Activated CD4-positive, alpha-beta T cell treated with anti-CD3 and anti-CD28 coated beads, Interleukin-2, amount 10 ng/mL, durations not matched to agents 24 days and 14 days (primary cell): ENCODE measurements around the gene HELQ. TPM values are rescaled to one million over a fixed set of nuclear protein-coding genes. Genes with fewer than 3 reads are reported as not detected.
A peak's percentile ranks its signal among the peaks of the same experiment; 100 is the strongest.
"Not testable (repeated sequence)": the region's sequence is repeated elsewhere in the genome, so short reads cannot be mapped to it uniquely, and the experiment has no call there.

Experiments
- DNase-seq: peaks from one replicate; pipeline ENCODE4 v3.0.0; 2022
- H3K27ac Mint-ChIP-seq: one replicate; pipeline ENCODE4 v1.8.0; 2022; ENCODE audit warnings: mild to moderate bottlenecking, mixed read lengths
- H3K27me3 Mint-ChIP-seq: one replicate; pipeline ENCODE4 v1.8.0; 2022; ENCODE audit warnings: mixed read lengths
- H3K36me3 Mint-ChIP-seq: one replicate; pipeline ENCODE4 v1.8.0; 2022; ENCODE audit warnings: low read depth, mild to moderate bottlenecking, mixed read lengths
- H3K4me1 Mint-ChIP-seq: one replicate; pipeline ENCODE4 v1.8.0; 2021; ENCODE audit warnings: mixed read lengths
- H3K4me3 Mint-ChIP-seq: one replicate; pipeline ENCODE4 v1.8.0; 2022; ENCODE audit warnings: mild to moderate bottlenecking, moderate library complexity, mixed read lengths
- H3K9me3 Mint-ChIP-seq: one replicate; pipeline ENCODE4 v1.8.0; 2021; ENCODE audit warnings: mixed read lengths
- intact Hi-C: fragments of 100-400 bp; cut with micrococcal nuclease; formaldehyde crosslinking; loops from one replicate; pipeline ENCODE4 v1.15.1; 2023
- total RNA-seq: library from RNA; stranded (reverse); gene quantifications from 2 replicates; pipeline ENCODE4 v1.2.3, GENCODE V29; 2022

The HELQ gene, protein sequence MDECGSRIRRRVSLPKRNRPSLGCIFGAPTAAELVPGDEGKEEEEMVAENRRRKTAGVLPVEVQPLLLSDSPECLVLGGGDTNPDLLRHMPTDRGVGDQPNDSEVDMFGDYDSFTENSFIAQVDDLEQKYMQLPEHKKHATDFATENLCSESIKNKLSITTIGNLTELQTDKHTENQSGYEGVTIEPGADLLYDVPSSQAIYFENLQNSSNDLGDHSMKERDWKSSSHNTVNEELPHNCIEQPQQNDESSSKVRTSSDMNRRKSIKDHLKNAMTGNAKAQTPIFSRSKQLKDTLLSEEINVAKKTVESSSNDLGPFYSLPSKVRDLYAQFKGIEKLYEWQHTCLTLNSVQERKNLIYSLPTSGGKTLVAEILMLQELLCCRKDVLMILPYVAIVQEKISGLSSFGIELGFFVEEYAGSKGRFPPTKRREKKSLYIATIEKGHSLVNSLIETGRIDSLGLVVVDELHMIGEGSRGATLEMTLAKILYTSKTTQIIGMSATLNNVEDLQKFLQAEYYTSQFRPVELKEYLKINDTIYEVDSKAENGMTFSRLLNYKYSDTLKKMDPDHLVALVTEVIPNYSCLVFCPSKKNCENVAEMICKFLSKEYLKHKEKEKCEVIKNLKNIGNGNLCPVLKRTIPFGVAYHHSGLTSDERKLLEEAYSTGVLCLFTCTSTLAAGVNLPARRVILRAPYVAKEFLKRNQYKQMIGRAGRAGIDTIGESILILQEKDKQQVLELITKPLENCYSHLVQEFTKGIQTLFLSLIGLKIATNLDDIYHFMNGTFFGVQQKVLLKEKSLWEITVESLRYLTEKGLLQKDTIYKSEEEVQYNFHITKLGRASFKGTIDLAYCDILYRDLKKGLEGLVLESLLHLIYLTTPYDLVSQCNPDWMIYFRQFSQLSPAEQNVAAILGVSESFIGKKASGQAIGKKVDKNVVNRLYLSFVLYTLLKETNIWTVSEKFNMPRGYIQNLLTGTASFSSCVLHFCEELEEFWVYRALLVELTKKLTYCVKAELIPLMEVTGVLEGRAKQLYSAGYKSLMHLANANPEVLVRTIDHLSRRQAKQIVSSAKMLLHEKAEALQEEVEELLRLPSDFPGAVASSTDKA
- 9.1 and 11.4 TPM in 2 replicates for total RNA-seq

DNA sequence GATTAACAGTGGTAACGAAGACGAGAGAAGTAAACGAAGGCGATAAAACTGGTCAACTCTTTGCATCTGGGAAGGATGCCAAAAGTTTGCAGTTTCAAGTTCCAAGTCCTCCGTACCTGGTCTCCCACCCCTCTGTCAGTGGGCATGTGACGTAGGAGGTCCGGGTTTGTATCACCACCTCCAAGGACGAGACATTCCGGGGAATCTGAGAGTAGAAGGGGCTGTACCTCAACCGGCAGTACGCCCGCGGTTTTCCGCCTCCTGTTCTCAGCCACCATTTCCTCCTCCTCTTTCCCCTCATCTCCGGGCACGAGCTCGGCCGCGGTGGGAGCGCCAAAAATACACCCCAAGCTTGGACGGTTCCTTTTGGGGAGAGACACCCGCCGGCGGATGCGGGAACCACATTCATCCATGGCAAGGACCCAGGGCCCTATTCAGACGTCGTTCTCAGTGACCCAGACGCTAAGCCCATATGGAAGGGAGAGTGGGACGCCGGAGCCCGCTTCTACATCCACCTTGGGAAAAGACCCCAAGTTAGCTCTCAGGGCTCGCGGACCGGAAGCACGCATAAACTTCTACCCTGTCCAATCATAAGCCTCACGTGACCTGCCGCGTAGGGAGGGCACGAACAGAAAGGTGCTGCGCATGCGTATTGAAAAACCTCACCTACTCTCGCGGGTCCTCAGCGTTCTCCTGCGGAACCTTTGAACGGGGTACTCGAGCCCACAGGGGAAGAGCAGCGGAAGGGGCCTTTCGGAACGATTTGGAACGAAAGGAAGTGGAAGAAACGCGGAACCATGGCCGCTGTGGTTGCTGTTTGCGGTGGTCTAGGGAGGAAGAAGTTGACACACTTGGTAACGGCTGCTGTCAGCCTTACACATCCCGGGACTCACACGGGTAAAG lies at the start of gene HELQ, which contains the start of gene MRPS18C:
HELQ (minus strand) TSS at position 543 of the 903 bp plus-strand sequence; CDS start at position 413, 130 bp downstream.
MRPS18C (plus strand) TSS at position 778 of the 903 bp plus-strand sequence; CDS start at position 798, 20 bp downstream.
- H3K4me3 Mint-ChIP-seq: peak within 1 kb of the TSS; percentile 99
- no peaks in the 10 kb centered on the region for H3K27me3 Mint-ChIP-seq
- peaks cover 26% of the 10 kb centered on the region for H3K4me1 Mint-ChIP-seq
- peak; percentile 98 for DNase-seq
- H3K9me3 Mint-ChIP-seq: no peaks in the 10 kb centered on the region
- peaks cover 54% of the 10 kb centered on the region for H3K36me3 Mint-ChIP-seq
- H3K27ac Mint-ChIP-seq: peak within 1 kb of the TSS; percentile 100
- intact Hi-C loops: loop anchor here (1.0 to 5.0 kb wide), 10 partner anchors 30 to 1083 kb away; partner anchors contain the start of genes ABRAXAS1, COQ2, HNRNPD and PLAC8

DNA sequence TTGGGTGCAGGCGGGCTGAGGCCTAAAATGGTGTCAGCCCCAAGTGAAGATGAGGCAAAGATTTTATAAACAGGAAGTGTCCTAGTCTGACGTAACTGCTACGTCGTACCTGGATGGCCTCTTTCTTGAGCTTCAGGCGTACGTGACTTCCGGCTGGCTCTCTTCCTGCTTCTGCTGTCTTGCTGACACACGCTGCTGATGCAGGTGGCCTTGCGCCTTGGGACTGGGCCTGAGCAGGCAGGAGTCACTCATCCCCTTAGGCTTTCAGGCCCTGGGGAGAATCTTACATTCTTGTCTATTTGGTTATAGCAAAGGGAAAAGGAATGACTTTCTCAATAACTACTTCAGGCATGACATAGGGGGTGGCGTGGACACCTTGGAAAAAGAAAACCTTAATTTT lies 49.4 kb upstream of the HELQ start:
- Mint-ChIP-seq H3K27ac (no peak overlapping the region), H3K4me3 (no peak overlapping the region), H3K36me3 (no peaks in the 10 kb centered on the region), H3K9me3 (no peaks in the 10 kb centered on the region), H3K27me3 (no peaks in the 10 kb centered on the region), H3K4me1 (peaks cover 8% of the 10 kb centered on the region)
- intact Hi-C loops: loop anchor here (10.0 kb wide), 1 partner anchor 750 kb away; no protein-coding TSS in a partner anchor
- no peak for DNase-seq

DNA sequence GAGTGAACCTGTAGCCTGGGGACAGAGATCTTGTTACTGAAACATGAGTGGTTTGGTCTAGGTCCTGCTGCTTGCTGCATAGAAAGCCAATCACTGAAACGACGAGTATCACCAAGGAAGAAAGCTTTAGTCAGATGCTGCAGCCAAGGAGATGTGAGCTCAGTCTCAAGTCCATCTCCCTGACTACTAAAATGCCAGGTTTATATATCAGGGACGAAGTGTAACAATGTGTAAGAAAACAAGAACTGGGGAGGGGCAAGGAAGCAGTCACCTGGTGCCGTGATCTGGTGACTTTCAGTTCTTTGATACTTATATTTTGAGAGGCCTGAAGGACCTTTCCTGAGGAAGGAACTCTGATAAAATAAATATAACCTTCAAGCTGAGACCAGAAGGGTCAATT lies 48.9 kb upstream of the HELQ start:
- Mint-ChIP-seq H3K27ac (peak overlapping the region; percentile 23), H3K36me3 (no peaks in the 10 kb centered on the region), H3K4me1 (peaks cover 8% of the 10 kb centered on the region), H3K4me3 (no peak overlapping the region), H3K9me3 (no peaks in the 10 kb centered on the region), H3K27me3 (no peaks in the 10 kb centered on the region)
- no peak for DNase-seq
- intact Hi-C loops: loop anchor here (10.0 kb wide), 1 partner anchor 750 kb away; no protein-coding TSS in a partner anchor

DNA sequence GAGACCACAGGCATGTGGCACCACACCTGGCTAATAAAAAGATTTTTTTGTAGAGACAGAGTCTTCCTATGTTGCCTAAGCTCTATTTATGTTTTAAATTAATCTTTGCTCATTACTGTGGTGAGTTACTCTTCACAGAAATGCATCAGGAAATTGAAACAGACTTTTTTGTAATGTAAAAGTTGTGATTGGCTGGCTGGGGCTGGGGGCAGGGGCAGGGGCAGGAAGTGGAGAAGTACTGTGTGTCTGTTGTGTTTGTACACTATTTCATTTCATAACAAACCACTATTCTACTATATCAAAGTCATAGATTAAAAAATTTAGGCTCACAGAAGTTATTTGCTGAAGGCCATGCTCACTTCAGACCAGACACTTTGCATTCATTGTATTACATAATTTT lies 48.4 kb upstream of the HELQ start:
- no peaks in the 10 kb centered on the region for H3K9me3 Mint-ChIP-seq
- no peaks in the 10 kb centered on the region for H3K36me3 Mint-ChIP-seq
- intact Hi-C loops: loop anchor here (10.0 kb wide), 1 partner anchor 751 kb away; no protein-coding TSS in a partner anchor
- H3K27me3 Mint-ChIP-seq: no peaks in the 10 kb centered on the region
- no peak overlapping the region for H3K27ac Mint-ChIP-seq
- no peak overlapping the region for H3K4me3 Mint-ChIP-seq
- DNase-seq: no peak
- H3K4me1 Mint-ChIP-seq: peaks cover 5% of the 10 kb centered on the region

DNA sequence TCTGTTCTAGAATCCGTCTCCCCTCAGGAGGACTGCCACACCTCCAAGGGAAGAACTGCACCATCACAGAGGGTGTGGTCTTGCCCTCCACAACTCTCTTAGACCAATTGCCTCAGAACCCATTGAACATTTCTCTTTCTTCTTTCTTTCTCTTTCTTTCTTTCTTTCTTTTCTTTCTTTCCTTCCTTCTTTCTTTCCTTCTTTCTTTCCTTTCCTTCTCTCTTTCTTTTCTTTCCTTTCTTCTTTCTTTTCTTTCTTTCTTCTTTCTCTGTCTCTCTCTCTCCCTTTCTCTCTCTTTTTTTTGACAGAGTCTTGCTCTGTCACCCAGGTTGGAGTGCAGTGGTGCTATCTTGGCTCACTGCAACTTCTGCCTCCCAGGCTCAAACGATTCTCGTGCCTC lies 46.0 kb upstream of the HELQ start:
- not testable (repeated sequence) for H3K4me1 Mint-ChIP-seq, H3K4me3 Mint-ChIP-seq, H3K27ac Mint-ChIP-seq, H3K27me3 Mint-ChIP-seq, DNase-seq, H3K9me3 Mint-ChIP-seq, H3K36me3 Mint-ChIP-seq
- intact Hi-C loops: loop anchor here (10.0 kb wide), 1 partner anchor 753 kb away; no protein-coding TSS in a partner anchor

DNA sequence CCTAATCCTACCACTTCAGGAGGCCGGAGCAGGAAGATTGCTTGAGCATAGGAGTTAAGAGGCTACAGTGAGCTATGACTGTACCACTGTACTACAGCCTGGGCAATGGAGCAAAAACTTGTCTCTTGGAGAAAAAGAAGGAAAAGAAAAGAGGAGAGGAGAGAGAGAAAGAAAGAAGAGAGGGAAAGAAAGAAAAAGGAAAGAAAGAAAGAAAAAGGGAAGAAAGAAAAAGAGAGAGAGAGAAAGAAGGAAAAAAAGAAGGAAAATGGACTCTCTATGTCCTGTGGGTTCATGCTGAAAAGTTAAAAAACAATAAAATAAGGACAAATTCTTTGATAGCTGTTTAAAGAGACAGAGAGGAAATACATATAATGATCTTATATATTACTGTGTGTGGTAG lies 42.6 kb upstream of the HELQ start:
- H3K9me3 Mint-ChIP-seq: no peaks in the 10 kb centered on the region
- peaks cover 5% of the 10 kb centered on the region for H3K27me3 Mint-ChIP-seq
- H3K4me1 Mint-ChIP-seq: peaks cover 1% of the 10 kb centered on the region
- H3K36me3 Mint-ChIP-seq: no peaks in the 10 kb centered on the region
- H3K27ac Mint-ChIP-seq: no peak overlapping the region
- H3K4me3 Mint-ChIP-seq: no peak overlapping the region
- DNase-seq: no peak
- intact Hi-C loops: no loop called here

DNA sequence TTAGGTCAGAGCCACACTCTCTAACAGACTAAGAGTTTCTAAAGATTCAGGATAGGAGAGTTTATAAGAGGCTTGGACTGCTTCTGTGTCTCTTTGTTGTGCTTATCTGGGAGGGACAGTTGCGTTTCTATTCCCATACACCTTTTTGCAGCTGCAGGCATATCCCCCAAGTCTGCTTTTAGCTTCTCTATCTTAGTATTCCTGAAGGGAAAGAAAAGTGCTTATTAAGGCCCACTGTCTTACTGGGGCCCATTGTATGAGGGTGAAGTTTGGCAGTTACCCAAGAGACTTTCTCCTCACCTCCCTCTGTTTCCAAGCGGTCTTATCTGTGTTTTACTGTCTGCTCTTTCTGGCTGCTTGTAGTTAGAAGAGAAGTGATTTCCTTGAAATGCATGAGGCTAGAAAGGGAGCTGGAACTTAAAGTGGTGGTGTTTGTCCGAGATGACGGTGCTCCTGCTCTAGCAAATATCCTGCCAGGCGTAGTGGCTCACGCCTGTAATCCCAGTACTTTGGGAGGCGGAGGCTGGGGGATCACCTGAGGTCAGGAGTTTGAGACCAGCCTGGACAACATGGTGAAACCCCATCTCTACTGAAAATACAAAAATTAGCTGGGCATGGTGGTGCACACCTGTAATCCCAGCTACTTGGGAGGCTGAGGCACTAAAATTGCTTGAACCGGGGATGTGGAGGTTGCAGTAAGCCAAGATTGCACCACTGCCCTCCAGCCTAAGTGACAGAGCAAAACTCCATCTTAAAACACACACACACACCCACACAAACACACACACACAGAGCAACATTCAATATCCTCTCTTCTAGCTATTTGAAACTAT lies 40.7 kb upstream of the HELQ start:
- DNase-seq, H3K4me1 Mint-ChIP-seq, H3K27me3 Mint-ChIP-seq, H3K36me3 Mint-ChIP-seq, intact Hi-C loops, H3K9me3 Mint-ChIP-seq, H3K4me3 Mint-ChIP-seq, H3K27ac Mint-ChIP-seq: not testable (repeated sequence)

DNA sequence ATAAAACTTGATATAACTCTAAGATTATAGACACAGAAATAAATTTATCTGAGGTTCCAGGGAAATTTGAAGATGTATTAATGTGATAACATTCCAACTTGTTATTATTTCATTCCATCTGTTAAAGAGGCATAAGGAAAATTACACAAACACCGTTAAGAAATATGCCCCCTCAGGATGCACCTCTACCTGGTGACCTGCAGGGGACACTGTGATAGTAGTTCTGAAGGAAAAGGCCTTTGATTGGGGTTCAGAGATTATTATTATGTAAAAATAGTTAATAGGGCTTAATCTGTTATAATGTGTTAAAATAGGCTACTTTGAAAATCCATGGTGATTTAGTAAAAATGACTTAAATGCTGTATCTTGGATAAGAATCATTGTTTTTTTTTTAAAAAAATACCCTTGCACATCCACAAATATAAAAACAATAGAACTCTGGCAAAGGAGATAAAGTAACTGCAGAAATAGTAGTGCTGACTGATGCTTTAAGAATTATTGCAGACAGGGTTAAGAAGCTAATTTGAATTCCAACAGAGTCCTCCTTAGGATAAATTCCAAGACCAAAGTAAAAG lies 35.3 kb upstream of the HELQ start:
- intact Hi-C loops: loop anchor here (1.0 kb wide), 1 partner anchor 149 kb away; no protein-coding TSS in a partner anchor
- H3K36me3 Mint-ChIP-seq: no peaks in the 10 kb centered on the region
- no peaks in the 10 kb centered on the region for H3K9me3 Mint-ChIP-seq
- DNase-seq: peak; percentile 71
- H3K4me3 Mint-ChIP-seq: no peak overlapping the region
- H3K4me1 Mint-ChIP-seq: peaks cover 3% of the 10 kb centered on the region
- H3K27ac Mint-ChIP-seq: no peak overlapping the region
- peaks cover 3% of the 10 kb centered on the region for H3K27me3 Mint-ChIP-seq

DNA sequence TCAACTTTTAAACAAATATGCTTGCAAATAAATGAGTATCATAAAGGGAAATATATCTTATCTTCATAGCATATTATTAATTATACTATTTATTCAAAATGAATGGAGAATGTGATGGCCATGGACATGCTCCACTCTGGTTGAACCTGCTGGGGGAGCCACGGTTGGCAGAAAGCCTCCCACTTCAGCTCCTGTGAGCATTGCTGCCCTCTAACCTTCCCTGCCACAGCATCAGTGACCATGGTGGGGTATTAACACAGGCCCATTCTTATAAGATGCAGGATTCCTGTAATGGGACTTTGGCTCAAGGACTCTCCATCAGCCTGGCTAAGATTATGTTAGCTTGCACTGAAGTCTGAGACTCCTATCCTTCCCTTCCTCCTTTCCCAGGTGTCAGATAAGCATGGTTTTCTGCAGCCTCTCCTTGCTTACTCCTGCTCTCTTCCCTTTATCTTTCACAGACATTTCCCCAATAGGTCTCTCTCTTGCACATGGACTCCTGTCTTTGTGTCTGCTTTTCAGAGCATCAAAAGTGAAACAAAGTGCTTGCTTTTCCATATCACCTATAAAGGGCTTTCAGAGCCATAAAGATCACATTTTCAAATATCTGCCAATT lies 34.2 kb upstream of the HELQ start:
- Mint-ChIP-seq H3K27ac (no peak overlapping the region), H3K36me3 (no peaks in the 10 kb centered on the region), H3K9me3 (no peaks in the 10 kb centered on the region), H3K27me3 (peaks cover 3% of the 10 kb centered on the region), H3K4me1 (peaks cover 4% of the 10 kb centered on the region), H3K4me3 (no peak overlapping the region)
- intact Hi-C loops: loop anchor here (10.0 kb wide), 1 partner anchor 1115 kb away; the partner anchor contains the start of gene HNRNPD
- no peak for DNase-seq

DNA sequence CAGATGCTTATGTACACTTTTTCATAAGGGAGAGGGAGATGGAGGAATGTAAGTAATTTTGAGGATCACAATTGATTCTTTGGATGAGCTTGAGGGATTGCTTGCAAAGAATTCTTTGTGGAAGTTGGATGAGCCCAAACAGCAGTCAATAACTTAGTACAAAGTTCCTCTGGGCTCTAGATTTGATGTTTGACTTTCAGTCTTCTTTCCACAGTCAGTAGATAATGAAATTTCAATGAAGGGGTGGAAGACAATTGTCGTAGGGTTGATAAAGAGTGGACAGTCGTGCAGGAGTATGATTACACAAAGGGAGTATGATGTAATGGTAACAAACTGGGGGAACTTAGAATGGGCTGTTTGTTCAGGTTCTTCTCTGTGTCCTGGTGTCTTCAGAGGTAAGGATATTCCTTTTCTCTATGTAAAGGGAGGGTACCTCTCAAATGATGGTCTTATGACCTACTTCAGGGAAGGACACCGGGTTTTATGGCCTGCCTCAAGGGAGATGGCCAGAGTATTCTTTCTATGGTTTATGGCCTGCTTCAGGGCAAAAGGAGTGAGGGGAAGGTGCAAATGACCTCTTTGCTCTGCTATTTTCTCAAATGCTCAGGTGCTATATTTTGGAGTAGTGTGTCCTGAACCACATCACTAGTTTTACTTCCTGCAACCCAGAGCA lies 31.0 kb upstream of the HELQ start:
- Mint-ChIP-seq H3K4me3 (no peak overlapping the region), H3K27me3 (no peaks in the 10 kb centered on the region), H3K27ac (no peak overlapping the region), H3K36me3 (peaks cover 2% of the 10 kb centered on the region), H3K4me1 (peaks cover 7% of the 10 kb centered on the region), H3K9me3 (no peaks in the 10 kb centered on the region)
- intact Hi-C loops: loop anchor here (10.0 kb wide), 1 partner anchor 1112 kb away; the partner anchor contains the start of gene HNRNPD
- no peak for DNase-seq
